NT2/D1 (cell line): ENCODE data around the gene SERPINB8.

Source experiments
- YY1 ChIP-seq: IDR thresholded peaks from 2 replicates; pipeline ENCODE4 v1.6.1; 2011; ENCODE audit not compliant: insufficient read length, insufficient read depth
- ZNF274 ChIP-seq: IDR thresholded peaks from 2 replicates; pipeline ENCODE4 v1.6.1; 2011; ENCODE audit warnings: mild to moderate bottlenecking, low read depth, low read length

GRCh38 chr18:63964908-63965307 lies 5.0 kb upstream of the SERPINB8 start:
- TF ChIP-seq YY1 (no peak), ZNF274 (no peak)
